ENCODE results near the gene ITPR1.
"Not testable (repeated sequence)": the region's sequence is repeated elsewhere in the genome, so short reads cannot be mapped to it uniquely, and the experiment has no call there.

Gene ITPR1

GRCh38 chr3:4571690-4572334 is 78.7 kb downstream of the ITPR1 start:
- no peak for DNase-seq (ENCODE audit: low spot score)

- no peak for DNase-seq (ENCODE audit: low spot score)
Measured at GRCh38 chr3:4573153-4573552, 80.0 kb downstream of the ITPR1 start.

DNA sequence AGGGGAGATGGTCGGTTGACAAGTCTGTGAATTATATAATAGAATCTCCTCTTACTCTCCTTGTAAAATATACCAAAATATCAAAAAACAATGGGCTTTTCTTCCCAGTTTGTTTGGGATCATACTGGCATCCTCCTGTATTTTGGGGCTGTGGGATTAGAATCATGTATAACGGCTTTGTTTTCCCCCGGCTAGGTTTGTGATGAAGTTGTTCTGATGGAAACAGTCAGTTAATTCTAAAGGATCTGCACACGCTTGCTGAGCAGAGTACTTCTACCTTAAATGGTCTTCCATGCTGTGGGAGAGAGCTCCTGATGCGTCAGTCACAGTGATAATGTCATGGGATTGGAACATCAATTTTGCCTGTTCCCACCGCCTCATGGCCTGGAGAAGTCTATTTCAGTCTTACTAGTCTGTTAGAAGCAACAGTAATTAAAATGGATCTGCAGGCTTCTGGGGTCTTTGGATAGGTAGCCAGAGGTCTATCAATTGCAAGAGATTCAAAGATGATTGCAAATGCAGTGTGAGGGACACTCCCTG is 81.3 kb downstream of the ITPR1 start:
- no peak for DNase-seq (ENCODE audit: low spot score)

GRCh38 chr3:4575381-4575780 is 82.2 kb downstream of the ITPR1 start:
- no peak for DNase-seq (ENCODE audit: low spot score)

GRCh38 chr3:4577721-4578120 is 84.6 kb downstream of the ITPR1 start:
- DNase-seq (ENCODE audit: low spot score), result no peak

DNA sequence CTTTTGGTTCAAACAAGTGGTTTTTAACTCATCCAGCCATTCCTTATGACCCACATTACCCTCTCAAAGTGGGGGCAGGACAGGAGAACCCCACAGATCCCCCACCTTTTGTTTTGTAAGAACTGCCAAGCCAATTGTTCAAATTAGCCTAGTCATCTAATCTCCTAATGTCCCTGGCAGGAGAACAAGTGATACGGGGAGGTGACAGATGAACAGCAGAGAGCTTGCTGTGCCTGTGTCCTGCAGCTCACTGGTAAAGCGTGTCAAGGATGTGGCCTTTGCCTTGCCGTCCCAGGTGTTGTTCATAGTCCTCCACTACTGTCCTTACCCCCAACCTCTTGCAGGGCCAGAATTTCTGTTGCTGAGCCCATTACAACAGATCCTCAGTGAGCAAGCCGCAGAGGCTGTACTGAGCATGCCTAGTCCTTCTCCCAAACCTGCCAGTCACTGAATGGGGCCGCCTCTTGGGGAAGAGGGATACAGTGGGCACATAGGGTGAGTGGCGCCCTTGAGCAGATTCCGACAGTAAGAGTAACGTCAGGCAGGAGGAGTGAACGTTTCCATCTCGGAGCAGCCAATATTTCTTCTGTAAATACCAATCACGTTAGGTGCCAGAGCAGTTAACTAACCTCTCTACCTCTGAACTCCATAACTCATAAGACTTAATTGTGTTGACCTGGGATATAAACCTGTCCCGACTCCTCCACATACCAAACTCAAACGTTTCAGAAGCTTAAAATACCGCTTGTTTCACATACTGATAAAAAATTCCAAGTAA is 87.4 kb downstream of the ITPR1 start:
- DNase-seq (ENCODE audit: low spot score), result no peak

- no peak for DNase-seq (ENCODE audit: low spot score)
Measured at GRCh38 chr3:4581124-4581424, 87.9 kb downstream of the ITPR1 start.

GRCh38 chr3:4581498-4581897 is 88.3 kb downstream of the ITPR1 start:
- DNase-seq (ENCODE audit: low spot score), result no peak

GRCh38 chr3:4581920-4582611 is 88.9 kb downstream of the ITPR1 start:
- no peak for DNase-seq (ENCODE audit: low spot score)

DNA sequence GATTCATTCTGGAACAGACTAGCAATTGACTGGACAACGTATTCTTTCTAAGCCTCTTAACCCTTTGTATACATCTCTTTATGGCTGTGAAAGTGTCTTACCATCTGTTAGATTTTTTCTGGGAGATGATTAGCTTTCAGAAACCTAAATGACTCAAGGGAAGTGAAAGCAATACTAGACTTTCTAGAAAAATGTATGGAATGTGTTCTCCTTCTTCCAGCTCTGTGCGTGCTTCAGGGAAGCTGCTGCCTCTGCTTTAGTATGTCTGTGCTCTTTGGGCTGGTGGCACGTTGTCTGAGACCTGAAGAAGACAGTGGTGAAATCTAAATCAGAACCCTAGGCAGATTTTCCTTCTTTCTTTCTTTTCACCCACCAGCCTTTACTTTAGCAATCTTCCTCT is 89.5 kb downstream of the ITPR1 start:
- DNase-seq (ENCODE audit: low spot score), result no peak

DNA sequence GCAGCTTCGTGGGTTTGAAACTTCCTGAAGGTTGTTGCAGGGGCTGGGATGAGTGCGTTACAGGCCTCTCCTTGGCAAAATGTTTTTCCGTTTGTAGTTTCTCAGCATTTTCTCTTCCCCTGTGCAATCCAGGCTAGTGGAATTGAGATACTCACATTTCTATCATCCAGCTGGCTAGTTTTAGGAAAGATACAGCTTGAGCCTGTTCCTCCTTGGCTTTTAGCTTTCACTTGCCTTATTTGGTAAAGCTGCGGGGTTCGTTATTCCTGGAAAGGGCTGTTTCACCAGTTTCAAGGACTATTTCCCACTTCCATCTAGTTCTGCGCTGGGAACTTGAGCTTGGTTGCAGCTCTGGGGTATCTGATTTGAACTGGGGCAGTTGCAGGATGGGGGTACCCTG is 90.3 kb downstream of the ITPR1 start:
- no peak for DNase-seq (ENCODE audit: low spot score)

GRCh38 chr3:4584456-4585249 is 91.5 kb downstream of the ITPR1 start:
- no peak for DNase-seq (ENCODE audit: low spot score)

GRCh38 chr3:4586381-4586780 is 93.2 kb downstream of the ITPR1 start:
- DNase-seq (ENCODE audit: low spot score), result no peak

DNA sequence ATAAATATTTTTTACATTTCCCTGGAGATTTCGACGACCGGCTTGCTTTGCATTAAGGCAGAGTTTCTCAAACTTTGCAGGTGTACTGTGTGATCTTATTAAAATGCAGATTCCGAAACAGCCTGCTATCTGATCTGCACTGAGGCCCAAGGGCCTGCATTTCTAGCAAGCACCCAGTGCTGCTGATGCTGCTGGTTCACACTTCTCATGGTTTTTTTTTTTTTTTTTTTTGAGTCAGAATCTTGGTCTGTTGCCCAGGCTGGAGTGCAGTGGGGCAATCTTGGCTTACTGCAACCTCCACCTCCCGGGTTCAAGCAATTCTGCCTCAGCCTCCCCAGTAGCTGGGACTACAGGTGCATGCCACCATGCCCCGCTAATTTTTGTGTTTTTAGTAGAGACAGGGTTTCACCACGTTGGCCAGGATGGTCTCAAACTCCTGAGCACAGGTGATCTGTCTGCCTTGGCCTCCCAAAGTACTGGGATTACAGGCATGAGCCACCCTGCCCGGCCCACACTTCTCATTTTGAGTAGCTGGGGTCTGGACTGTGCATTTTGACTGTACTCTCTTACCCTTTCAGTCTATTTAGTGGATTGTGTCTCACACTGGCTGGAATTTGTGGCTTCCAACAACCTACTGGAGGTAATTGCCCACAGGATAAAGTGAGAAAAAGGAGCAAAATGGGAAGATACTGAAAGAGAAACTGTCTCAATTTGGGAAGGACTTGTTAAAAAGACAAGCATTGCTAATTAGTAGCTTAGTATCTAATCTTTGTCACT is 94.1 kb downstream of the ITPR1 start:
- DNase-seq (ENCODE audit: low spot score), result no peak

- DNase-seq (ENCODE audit: low spot score), result no peak
Measured at GRCh38 chr3:4587838-4588105, 94.6 kb downstream of the ITPR1 start.

- DNase-seq (ENCODE audit: low spot score), result no peak
Measured at GRCh38 chr3:4588466-4588865, 95.3 kb downstream of the ITPR1 start.

DNA sequence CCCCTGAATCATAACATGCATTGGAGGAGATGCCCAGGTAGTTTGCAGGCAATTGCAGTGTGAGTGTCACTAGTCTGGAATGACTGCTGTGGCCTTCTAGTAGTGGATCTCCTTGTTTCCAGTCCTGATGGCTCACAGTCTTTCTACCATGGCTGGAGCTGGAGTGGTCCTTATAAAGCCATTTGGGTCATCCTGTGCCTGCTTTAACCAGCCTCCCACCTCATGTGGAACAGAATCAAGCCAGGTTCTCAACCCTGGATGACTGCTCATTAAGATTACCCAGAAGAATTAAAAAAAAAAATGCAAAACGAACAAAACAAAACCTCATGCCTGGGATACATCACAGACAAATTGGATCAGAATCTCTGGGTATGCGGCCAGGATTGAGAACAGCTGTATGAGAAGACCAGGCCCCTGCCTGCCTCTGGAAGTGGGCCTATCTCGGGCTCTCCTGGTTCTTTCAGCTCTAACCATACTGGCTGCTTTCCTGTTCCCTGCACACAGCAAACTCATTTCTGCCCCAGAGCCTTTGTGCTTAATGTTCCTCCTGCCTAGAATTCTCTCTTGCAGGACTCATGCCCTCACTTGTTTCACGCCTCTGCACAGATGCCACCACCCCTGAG is 96.4 kb downstream of the ITPR1 start:
- no peak for DNase-seq (ENCODE audit: low spot score)

- not testable (repeated sequence) for DNase-seq (ENCODE audit: low spot score)
Measured at GRCh38 chr3:4590849-4591248, 97.7 kb downstream of the ITPR1 start.

DNA sequence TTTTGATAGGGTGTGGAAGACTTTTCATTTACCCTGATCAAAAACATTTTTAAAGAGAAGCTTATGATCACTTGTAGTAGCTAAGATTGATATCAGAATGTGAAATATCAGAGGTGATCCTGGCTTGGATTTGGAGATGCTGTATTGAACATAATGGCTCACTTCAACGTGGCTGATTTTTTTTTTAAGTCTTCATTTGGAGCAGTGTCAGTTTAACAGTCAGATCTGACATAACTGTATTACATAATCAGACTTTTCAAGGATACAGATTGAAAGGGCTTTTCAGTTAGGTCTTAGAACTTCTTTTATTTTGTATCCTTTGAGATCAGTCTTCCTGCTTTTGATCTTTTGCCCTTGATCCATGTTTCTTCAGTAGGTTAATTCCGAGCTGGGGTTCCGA is 98.5 kb downstream of the ITPR1 start:
- DNase-seq (ENCODE audit: low spot score), result no peak

- no peak for DNase-seq (ENCODE audit: low spot score)
Measured at GRCh38 chr3:4593014-4593413, 99.9 kb downstream of the ITPR1 start.

DNA sequence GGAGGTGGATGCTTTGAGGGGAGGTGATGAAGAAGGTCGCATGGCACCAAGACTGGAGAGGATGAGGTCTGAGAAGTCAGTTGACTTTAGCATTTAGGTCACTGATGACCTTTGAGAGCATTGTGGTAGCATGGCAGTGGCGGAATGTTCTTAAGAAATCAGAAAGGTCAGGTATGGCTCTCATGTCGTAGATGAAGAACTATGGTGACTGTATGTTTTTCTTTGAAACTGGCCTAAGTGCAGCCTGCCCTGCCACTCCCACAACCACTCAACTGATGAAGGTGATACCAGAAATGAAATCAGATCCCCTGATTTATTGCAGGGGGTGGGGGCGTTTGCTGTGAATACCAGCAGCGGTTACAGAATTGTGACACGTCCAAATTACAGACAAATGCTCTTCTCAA is 102.6 kb downstream of the ITPR1 start:
- no peak for DNase-seq (ENCODE audit: low spot score)

All from D341Med (cell line).